HG03097 (cell line): ENCODE measurements around the gene FYB1.

Experiments
- ATAC-seq: cut with Tn5 transposase; IDR thresholded peaks from one replicate; pipeline ENCODE4 v1.9.1; 2021; ENCODE audit not compliant: unreplicated experiment, low FRiP score

The FYB1 gene

DNA sequence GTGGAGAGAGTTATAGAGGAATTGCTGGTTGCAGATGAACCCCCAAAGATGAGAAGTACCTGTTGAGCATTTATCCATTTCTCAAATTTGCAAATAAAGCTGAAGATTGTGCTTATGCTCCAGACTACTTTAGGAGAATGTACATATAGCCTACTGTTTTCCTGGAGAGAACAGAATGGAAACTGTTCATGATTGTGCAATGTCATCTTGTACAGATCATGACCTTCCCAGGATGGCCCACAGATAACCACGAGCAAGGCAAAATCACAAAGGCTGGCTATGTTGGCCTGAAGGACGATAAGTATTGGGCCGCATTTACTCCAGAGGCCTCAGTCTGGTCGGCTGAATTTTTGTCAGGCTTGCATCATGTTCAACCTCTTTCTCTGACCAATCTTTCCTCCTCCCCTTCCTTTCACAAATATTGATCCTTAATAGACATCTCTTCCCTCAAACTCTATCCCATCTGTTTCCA, 116.6 kb downstream of the FYB1 start:
- no peak for ATAC-seq

DNA sequence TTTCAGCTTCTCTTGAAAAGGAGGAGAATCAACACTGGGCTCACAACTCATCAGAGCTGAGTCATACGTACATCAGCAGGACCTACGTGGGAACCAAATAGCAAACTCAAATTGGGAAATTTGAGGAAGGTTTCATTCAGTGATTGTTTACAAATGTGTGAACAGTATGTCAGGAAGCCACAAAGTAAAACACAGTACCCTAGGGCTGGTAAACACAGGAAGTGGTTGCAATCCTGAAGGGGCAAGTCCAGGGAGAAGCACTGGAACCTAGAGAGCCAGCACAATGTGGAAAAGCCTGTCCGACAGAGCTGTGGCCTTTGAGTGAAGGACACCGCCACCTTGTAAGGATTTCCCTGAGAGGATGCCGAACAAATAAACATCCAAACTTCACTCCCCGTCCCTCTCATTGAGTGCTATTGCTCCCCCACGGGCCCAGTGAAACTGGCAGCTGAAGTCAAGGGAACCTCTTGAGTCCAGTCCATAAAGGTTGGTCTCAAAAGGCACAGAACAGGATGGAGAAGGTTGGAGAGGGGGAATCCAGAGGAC, 118.4 kb downstream of the FYB1 start:
- ATAC-seq = no peak

GRCh38 chr5:39100301-39100850, 119.0 kb downstream of the FYB1 start:
- no peak for ATAC-seq

DNA sequence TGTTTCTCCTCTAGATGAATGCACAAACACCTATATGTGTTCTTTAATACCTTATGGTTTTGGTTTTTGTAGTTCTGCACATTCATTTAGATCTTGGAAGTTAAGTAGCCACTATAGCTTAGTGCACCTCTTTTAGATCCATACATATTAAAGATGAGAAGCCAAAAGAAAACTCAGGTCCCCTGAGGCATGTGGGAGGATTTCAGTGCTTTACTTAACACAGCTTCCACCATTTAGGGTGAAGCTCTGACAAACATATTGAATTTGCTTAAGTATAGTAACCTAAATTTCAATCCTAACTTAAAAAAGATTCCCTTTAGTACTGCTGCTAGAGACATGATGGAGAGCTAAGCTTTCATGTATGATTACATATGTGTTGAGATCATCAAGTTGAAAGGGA, 119.5 kb downstream of the FYB1 start:
- no peak for ATAC-seq

DNA sequence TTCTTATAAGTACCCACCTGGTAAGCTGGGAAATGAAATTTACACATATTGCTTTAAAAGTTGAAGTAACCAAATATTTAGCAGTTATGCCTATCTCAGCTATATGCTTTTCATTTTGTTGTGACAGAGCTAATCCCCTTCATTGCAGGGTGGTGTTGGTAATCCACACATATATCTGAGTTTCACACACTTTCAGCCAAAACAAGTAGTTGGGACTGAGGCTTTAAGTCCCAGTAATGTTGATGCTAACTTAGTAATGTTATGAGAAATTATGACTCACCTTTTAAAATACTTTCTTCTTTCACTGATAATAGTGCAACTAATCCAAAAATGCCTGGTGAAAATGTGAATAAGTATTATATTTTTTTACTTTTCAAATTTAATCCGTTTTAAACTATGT, 126.0 kb downstream of the FYB1 start:
- no peak for ATAC-seq

- no peak for ATAC-seq
Measured at GRCh38 chr5:39092581-39093351, 126.6 kb downstream of the FYB1 start.

GRCh38 chr5:39091940-39092580, 127.3 kb downstream of the FYB1 start:
- no peak for ATAC-seq

DNA sequence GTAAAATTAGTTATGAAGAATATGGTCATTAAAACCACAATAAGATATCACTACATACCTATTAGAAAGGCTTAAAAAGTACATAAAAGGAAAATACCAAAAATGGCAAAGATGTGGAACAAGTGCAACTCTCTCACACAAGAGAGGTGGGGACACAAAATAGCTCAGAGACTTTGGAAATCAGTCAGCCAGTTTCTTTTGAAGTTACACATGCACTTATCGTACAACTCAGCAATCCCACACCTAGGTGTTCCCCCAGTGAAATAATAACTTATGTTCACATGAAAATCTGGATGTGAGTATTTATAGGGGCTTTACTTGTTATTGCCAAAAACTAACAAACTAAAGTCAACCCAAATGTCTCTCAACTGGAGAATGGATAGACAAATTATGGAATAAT, 135.4 kb downstream of the FYB1 start:
- ATAC-seq = no peak

GRCh38 chr5:39082995-39083394, 136.4 kb downstream of the FYB1 start:
- no peak for ATAC-seq

DNA sequence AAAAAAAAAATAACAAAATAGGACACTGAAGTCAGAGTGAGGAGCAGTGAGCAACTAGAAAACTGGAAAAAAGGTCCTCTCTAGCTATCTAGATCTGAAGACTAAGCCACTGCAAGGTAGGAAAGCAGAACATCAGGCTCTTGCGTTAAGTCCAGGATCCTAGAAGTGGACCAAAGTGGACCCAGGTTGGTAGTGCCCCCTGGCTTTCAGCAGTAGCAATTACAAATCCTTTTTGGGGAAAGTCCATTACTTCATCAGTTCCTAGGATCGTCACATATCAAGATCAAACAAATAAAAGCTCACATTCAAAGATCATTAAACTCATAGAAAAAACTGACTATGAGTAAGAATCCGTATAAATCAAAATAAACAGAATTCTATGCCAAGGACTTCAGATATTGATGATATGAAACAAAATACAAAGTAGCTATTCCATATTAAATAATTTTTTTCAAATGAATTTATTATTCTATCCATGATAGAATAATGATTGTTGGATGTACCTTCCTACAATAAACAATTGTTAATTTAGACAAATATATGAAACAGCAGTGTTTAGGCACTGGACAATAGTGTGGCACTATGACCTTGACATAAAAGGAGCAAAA, 138.7 kb downstream of the FYB1 start:
- no peak for ATAC-seq

DNA sequence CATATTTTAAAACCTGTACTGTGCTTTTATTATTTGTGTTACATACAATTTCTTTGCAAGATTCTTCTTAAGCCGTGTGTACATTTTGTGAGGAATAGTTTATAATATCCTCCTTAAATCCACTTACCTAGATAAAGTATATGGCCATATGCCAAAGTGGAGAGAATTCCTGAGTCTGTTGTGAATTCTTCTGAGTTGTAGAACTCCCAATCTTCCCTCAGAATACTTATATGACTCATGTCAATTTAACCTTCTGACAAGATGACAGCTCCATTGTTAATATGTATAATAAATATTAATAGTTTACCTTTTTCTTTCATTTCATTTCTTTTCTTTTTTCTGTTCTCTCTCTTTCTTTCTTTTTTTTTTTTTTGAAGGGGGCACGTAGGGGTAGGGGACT, 139.2 kb downstream of the FYB1 start:
- ATAC-seq = no peak

DNA sequence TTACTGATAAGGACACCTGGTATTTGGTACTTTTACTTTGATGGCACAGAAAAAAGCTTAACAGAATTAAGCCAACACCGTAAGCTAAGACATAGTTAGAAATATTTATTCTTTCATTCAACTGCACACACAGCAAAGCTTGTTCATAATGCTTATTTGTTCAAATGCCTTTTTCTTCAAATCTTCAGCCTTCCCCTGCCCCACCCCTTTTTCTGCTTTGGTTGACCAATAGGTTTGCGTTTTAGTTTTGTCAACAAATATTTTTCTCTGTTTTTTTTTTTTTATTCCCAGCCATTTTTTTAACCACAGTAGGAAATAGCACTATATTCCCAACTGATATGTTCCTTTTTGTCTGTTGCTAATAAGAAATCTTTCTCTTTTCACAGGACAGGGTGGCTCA, 140.2 kb downstream of the FYB1 start:
- no peak for ATAC-seq

DNA sequence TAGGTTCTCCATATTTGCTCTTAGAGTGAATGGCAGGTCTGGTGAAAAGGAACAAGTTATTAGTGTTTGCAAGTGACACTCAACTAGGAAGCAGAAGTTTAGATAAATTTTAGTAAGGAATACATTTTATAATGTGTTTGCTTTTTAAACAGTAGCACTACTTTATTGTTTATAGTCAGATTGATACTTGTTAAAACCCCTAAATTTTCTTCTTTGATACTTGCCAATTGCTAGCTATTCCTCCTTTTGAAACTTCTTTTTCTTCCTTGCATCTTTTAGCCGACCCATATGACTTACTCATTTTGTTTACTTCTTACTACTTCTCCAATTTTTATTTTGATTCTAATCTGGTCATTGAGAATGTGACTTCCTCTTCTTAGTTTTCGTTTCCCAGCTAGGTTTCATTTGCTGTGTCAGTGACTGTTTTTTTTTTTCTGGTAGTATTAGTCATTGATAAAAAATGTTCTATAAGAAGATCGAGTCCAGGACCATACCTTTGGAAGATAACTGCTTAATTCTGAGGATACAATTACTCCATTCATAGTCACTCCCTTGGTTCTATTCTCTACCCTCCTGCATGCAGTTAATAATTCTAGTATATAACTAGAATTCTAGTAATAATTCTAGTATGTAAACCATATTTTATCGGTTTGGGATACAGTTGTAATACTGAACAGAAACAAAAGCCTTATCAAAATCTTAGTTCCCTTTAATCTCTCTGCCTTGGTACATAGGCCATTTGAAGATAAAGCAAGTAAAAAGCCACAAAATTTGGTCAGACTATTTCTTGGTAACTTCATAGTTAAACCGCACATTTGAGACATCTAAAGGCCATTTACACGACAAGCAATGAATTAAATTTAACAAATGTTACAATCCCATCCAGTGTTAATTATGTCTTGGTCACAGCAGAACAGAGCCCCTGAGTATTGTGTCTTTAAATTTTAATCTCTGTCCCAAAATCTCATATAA, 142.3 kb downstream of the FYB1 start:
- no peak for ATAC-seq

DNA sequence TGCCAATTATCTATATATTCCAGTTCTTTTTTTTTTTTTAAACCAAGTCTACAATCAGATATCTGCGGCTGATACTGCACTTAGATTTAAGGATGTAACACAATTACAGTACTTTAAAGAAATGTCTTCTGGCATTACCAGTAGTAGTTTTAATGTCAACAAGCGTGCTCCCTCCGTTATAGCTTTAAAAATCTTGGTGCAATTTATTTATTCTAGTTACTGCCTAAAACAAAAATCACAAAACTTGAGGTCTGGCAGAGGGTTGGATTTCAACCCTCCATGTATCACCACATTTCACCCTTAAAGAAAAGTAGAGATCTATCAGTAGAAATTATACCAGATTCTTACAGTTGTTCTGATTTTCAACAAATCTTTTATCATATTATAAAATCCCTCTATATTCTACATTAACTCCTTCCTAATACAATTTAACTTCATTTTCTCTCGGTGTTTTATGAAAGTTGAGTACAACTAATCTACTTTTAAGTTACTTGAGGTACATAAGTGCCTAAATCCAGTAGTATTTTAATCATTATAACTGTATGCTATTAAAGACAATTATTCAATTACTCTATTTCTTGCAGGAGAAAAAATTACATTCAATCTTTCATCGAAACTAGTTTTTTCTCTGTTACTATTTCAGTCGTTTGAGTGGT, 143.1 kb downstream of the FYB1 start:
- no peak for ATAC-seq

GRCh38 chr5:39074017-39074814, 145.1 kb downstream of the FYB1 start, which contains the start of gene RICTOR:
Gene RICTOR (minus strand): TSS chr5:39074399. CDS start chr5:39074377, 22 bp downstream.
- ATAC-seq = peak; percentile 59

DNA sequence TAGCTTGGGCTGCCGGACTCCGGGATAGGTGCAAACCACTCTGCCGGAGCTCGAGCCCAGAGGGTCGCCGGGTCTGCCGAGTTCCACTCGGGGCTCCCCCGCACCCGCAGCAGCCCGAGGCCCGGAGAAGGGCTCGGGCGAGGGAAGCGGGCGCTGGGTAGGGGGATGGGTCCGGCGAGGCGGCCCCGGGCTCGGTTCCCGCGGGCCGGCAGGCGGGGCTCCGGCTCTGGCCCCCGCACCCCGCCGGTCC, 145.7 kb downstream of the FYB1 start:
- peak; percentile 24 for ATAC-seq

DNA sequence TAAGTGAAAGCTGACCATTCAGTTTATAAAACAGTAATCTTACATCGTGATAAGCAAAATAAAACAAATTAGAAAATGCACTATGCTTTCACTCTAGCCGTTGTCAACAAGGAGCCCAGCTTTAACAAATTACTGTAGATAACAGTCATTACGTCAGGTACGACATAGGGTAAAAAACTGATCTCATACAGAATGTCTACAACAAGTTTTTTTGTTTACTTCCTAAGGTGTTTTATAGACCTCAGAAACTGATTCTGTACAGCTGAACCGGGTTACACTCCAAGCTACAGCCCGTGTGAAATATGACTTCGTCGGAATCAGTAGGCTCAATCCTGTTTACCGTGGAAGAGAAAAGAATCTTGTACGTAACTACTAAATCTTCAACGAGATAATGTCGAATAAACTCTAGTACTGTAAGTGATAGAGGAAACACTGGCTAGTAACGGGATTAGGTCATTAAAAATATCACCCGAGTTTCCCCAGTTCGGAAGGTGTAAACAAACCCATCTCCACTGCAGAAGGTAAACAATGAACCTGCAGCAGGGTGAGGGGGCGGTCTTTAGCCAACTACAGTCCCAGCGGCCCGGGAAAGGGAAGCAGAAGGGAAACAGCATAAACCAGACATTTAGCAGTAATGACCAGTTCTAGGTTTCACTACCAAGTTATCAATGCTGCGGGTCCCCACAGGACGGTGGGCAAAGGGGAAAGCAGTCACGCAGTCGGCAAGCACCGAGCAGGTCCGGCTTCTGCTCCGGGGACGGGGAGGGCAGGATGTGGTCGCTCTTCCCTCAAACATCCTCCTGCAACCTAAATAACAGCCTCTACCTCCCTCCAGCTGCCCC, 146.2 kb downstream of the FYB1 start:
- peak; percentile 41 for ATAC-seq

DNA sequence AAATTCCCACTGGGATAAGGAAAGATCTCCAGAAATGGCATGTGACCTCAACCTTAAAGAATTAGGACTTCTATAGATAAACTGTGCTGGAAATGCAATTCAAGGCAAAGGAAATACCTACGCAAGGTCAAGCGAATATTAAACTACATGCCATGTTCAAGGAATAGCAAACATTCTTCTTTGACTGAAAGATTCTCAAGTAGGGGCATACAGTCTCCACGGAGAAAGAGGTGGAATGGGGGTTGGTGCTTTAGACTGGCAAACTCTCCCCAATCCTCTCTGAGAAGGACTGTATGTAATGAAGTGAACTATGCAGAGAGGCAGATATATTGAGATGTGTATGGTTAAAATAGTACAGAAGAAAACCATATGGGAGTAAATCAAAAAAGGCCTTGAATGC, 151.3 kb downstream of the FYB1 start:
- ATAC-seq = no peak
